ENCODE results near the gene UBE2Z. TPM values are rescaled to one million over a fixed set of nuclear protein-coding genes. Genes with fewer than 3 reads are reported as not detected.

UBE2Z gene
- total RNA-seq, 2 experiments from 2014 or later = 60.5 to 61.6 TPM

- no peak for ATAC-seq (ENCODE audit: poor library complexity)
- peaks cover 10 to 27% of the 10 kb centered on the region in 2 experiments for H3K27me3 ChIP-seq (ENCODE audit: control insufficient read depth in 1 of 2, insufficient read depth in 2 of 2, low read length in 2 of 2)
- Mint-ChIP-seq H3K27ac (no peak overlapping the region), H3K9me3 (no peaks in the 10 kb centered on the region), H3K36me3 (ENCODE audit: low read depth) (no peaks in the 10 kb centered on the region), H3K4me3 (no peak overlapping the region), H3K27me3 (peaks cover 64% of the 10 kb centered on the region), H3K4me1 (ENCODE audit: low read depth) (no peaks in the 10 kb centered on the region)
- no peak overlapping the region for H3K4me3 ChIP-seq (ENCODE audit: low read length)
- H3K4me1 ChIP-seq (ENCODE audit: insufficient read depth, low read length) = no peaks in the 10 kb centered on the region
- CTCF ChIA-PET = no interaction called here
- POLR2A ChIA-PET = no interaction called here
- DNase-seq = no peak
- no peaks in the 10 kb centered on the region for H3K9me3 ChIP-seq (ENCODE audit: control insufficient read depth in 1 of 2, insufficient read depth in 1 of 2, low read length in 2 of 2)
- H3K36me3 ChIP-seq (ENCODE audit: insufficient read depth, low read length) = no peaks in the 10 kb centered on the region
- TF ChIP-seq CTCF (IDR thresholded peaks at IDR 0.05) = no peak
- intact Hi-C loops (cut with DNase I, micrococcal nuclease) = loop anchor here in 1 of 2 experiments (10.0 kb wide), 1 partner anchor 1414 kb away; no protein-coding TSS in a partner anchor
- H3K27ac ChIP-seq (ENCODE audit: low read depth in 1 of 2, low read length in 2 of 2) = no peak overlapping the region
These were observed 62.9 kb downstream of the UBE2Z start for GRCh38 chr17:48970865-48971687.

GRCh38 chr17:48972749-48973097 lies 64.5 kb downstream of the UBE2Z start:
- peaks cover 58% of the 10 kb centered on the region for H3K27me3 Mint-ChIP-seq
- POLR2A ChIA-PET = no interaction called here

GRCh38 chr17:48973806-48974205 lies 65.6 kb downstream of the UBE2Z start:
- ChIA-PET CTCF (no interaction called here), POLR2A (no interaction called here)
- peaks cover 10 to 21% of the 10 kb centered on the region in 2 experiments for H3K27me3 ChIP-seq (ENCODE audit: control insufficient read depth in 1 of 2, insufficient read depth in 2 of 2, low read length in 2 of 2)
- H3K4me3 Mint-ChIP-seq = no peak overlapping the region
- H3K4me1 ChIP-seq (ENCODE audit: insufficient read depth, low read length) = no peaks in the 10 kb centered on the region
- TF ChIP-seq CTCF (IDR thresholded peaks at IDR 0.05) = no peak
- DNase-seq (no peak), ATAC-seq (ENCODE audit: poor library complexity) (no peak)
- H3K36me3 ChIP-seq (ENCODE audit: insufficient read depth, low read length) = no peaks in the 10 kb centered on the region
- intact Hi-C loops (cut with DNase I, micrococcal nuclease) = loop anchor here in 1 of 2 experiments (10.0 kb wide), 1 partner anchor 1411 kb away; no protein-coding TSS in a partner anchor
- H3K9me3 Mint-ChIP-seq = no peaks in the 10 kb centered on the region
- no peaks in the 10 kb centered on the region for H3K4me1 Mint-ChIP-seq (ENCODE audit: low read depth)
- no peak overlapping the region for H3K4me3 ChIP-seq (ENCODE audit: low read length)
- peaks cover 50% of the 10 kb centered on the region for H3K27me3 Mint-ChIP-seq
- no peak overlapping the region for H3K27ac Mint-ChIP-seq
- no peaks in the 10 kb centered on the region for H3K36me3 Mint-ChIP-seq (ENCODE audit: low read depth)
- no peaks in the 10 kb centered on the region for H3K9me3 ChIP-seq (ENCODE audit: control insufficient read depth in 1 of 2, insufficient read depth in 1 of 2, low read length in 2 of 2)
- no peak overlapping the region for H3K27ac ChIP-seq (ENCODE audit: low read depth in 1 of 2, low read length in 2 of 2)

More at GRCh38 chr17:48972749-48973097, 64.5 kb downstream of the UBE2Z start:
- no peak overlapping the region for H3K27ac ChIP-seq (ENCODE audit: low read depth in 1 of 2, low read length in 2 of 2)
- ATAC-seq (ENCODE audit: poor library complexity) (no peak), DNase-seq (no peak)
- Mint-ChIP-seq H3K27ac (no peak overlapping the region), H3K9me3 (no peaks in the 10 kb centered on the region), H3K36me3 (ENCODE audit: low read depth) (no peaks in the 10 kb centered on the region), H3K4me3 (no peak overlapping the region), H3K4me1 (ENCODE audit: low read depth) (no peaks in the 10 kb centered on the region)
- H3K27me3 ChIP-seq (ENCODE audit: control insufficient read depth in 1 of 2, insufficient read depth in 2 of 2, low read length in 2 of 2) = peaks cover 10 to 24% of the 10 kb centered on the region in 2 experiments
- no peaks in the 10 kb centered on the region for H3K36me3 ChIP-seq (ENCODE audit: insufficient read depth, low read length)
- no peaks in the 10 kb centered on the region for H3K4me1 ChIP-seq (ENCODE audit: insufficient read depth, low read length)
- CTCF ChIA-PET = no interaction called here
- TF ChIP-seq CTCF (IDR thresholded peaks at IDR 0.05) = no peak
- no peak overlapping the region for H3K4me3 ChIP-seq (ENCODE audit: low read length)
- intact Hi-C loops (cut with DNase I, micrococcal nuclease) = loop anchor here in 1 of 2 experiments (10.0 kb wide), 1 partner anchor 1412 kb away; no protein-coding TSS in a partner anchor
- H3K9me3 ChIP-seq (ENCODE audit: control insufficient read depth in 1 of 2, insufficient read depth in 1 of 2, low read length in 2 of 2) = no peaks in the 10 kb centered on the region

Other genes with a start within 250 kb of the UBE2Z start
- gene PRAC1, start 185.9 kb upstream of the UBE2Z start, total RNA-seq = not detected
- gene PRAC2, start 185.2 kb upstream of the UBE2Z start, total RNA-seq = not detected
- not detected for gene HOXB13, start 179.7 kb upstream of the UBE2Z start, total RNA-seq
- gene TTLL6, start 91.2 kb upstream of the UBE2Z start, total RNA-seq = not detected
- 100 to 1,000 TPM; 140 to 142 TPM for gene CALCOCO2, start 77.4 kb upstream of the UBE2Z start, total RNA-seq
- gene ATP5MC1, start 15.6 kb upstream of the UBE2Z start, total RNA-seq = 10 to 100 TPM; 11.8 to 13.9 TPM
- gene SNF8, start 36.4 kb downstream of the UBE2Z start, total RNA-seq = 10 to 100 TPM; 53.8 to 57.4 TPM
- not detected for gene GIP, start 60.2 kb downstream of the UBE2Z start, total RNA-seq
- not detected for gene IGF2BP1, start 89.0 kb downstream of the UBE2Z start, total RNA-seq
- gene B4GALNT2, start 224.4 kb downstream of the UBE2Z start, total RNA-seq = under 1 TPM; 0.06 to 0.16 TPM